UCSD-AML1 (cell line): ENCODE measurements around the gene GNPTG.

Source experiments
- DNase-seq: peaks from one replicate; lab custom pipeline; 2025; ENCODE audit not compliant: unreplicated experiment; lab: John Stamatoyannopoulos, UW

GNPTG gene

DNA sequence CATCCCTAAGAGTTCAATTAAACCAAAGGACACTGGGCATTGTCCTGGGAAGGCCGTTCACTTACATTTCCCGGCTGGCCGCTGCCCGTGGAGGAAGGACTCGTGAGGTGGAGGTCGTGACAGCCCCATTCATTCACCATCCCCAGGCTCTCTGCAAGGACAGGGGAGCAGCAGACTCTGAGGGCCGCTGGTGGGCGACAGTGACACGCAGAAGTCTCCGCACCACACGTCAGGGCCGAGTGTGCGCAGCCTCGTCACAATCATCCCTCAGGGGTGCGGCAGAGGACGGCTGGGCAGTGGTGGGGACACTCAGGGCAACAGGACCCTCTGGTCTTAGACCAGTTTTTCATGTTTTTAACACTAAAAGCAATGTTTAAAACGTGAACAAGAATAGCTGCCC is 41.1 kb downstream of the GNPTG start:
- DNase-seq: no peak

DNA sequence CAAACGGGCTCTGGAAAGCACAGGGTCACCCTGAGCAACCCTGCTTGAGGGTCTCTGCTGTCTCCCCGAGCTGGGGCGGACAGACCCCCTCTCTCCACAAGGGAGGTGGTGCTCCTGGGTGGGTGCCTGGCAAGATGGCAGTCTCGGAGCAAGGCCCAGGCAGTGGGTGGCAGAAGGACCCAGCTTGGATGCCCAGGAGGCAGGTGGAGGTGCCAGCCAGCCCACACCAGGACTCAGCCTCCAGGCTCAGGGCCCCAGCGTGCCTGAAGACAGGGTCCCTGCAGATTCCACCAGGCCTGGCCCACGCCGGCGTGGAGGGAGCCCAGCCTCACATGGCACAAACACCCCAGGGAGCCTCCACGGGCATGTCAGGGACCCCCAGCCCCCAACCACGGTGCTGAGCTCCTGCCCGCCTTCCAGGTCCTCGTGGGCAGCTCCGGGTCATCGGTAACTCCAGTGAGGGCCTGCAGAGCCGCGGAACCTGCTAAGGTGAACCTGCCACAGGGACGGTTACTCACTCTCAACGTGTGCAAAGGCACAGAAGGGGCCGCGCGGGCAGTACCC is 42.0 kb downstream of the GNPTG start:
- DNase-seq: no peak

DNA sequence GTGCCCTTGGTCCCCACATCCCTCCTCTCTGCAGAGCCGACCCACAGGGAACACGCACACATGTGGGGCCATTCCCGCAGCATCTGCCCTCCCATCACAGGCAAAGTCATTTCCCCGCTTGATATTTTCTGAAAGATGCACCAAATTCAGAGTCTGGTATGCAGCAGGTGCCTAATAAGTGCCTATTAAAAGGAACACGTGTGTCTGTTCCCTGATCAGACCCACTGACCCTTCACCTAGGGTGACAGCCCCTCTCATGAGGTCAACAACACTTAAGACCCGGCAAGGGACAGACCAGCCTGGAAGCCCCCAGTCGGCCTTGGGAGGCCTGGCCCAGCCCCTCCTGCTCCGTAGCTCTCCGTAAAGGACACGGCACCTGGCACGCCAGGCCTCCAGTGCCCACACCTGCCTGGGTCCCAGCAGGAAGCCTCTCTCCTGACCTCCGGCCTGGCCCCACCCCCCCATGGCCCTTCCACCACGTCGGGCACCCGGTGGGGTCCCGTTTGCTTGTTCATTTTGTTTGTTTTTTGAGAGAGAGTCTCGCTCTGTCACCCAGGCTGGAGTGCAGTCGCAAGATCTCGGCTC is 42.7 kb downstream of the GNPTG start:
- no peak for DNase-seq

DNA sequence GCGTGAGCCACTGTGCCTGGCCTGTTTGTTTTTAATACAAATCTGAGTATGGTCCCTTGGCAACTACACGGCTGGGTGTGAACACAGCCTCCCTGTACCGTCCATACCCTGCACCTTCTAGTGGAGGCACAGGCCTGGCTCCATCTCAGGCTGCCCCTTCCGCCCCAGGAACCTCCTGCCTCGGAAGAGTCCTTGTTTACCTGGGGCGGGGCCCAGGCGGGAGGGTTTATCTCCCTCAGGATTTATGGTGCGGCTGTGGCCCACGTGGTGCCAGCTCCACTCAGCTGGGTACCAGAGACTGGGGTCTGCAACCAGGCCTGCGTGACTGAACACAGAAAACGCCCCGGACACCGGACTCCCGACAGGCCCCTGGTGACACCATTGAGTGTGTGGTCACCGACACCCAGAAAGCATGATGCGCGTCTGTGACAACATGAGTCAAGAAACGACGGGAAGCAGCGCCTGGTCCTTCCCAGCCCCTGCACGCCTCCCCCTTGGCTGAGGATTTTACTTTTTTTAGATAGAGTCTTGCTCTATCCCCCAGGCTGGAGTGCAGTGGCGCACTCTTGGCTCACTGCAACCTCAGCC is 43.8 kb downstream of the GNPTG start:
- DNase-seq: no peak

DNA sequence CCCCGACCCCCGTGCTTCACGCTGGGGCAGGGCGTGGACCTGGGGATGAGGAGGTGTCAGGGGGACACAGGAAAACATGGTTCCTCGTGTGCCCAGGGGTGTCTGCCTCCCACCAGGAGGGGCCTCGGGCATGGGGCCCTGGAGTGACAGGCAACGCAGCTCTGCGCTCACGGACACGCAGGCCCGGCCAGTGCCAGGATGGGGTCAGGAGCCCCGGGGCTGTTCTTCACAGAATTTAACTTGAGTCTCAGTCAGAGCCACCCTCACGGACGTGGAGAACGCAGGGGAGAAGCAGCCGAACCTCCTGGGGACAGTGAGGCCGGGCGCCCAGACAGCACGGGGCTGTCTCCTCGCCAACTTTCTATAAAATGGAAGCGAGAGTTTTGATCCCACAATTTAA is 46.0 kb downstream of the GNPTG start:
- no peak for DNase-seq

DNA sequence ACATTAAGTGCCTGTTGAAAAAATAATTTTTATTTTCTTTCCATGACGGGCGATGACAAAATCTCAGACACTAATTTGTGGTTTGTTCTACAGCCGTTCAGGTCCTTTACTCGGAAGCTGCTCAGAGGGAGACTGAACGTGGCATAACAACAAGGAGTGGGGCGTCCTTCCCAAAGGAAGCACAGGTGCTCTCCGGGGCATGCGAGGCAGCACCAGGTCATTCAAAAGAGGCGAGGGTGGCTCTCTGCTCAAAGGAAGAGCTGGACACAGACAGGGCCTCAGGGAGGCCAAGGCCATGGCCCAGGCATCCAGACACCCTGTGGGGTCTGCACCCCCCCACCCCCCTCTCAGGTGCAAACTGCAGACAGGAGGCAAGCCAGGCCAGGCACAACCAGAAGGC is 46.6 kb downstream of the GNPTG start:
- DNase-seq: no peak

DNA sequence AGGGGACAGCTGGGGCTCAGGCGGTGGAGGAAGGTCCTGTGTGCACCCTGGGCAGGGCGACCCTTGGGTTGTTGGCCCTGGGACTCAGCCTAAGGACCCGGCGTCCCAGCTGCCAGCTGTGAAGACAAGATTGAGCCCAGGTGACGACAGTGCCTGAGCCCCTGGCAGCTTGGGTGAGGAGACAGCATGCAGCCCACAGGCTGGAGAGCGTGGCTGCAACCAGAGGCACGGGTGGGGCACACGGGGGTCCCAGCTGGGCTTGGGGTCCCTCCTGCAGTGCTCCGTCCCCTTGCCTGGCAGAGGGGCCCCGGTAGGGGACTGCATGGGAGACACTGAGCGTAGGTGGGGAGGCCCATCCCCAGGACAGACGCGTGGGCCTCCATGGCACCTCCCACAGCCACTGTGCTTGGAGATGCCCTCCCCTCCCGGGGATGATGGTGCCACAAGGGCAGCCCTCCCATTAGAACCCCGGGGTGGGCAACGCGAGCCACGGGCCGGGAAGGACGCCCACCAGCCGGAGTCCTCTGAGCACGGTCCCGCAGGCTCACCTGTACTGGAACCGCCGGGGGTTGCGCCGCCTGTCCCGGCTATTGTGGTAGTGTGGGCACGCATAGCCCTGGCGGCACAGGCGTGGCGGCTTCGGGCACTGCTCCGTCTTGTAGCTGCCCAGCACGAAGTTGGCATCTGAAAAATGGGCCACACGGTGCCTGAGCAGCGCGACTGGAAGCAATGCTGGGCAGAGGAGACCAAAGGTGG is 47.3 kb downstream of the GNPTG start:
- DNase-seq: no peak

DNA sequence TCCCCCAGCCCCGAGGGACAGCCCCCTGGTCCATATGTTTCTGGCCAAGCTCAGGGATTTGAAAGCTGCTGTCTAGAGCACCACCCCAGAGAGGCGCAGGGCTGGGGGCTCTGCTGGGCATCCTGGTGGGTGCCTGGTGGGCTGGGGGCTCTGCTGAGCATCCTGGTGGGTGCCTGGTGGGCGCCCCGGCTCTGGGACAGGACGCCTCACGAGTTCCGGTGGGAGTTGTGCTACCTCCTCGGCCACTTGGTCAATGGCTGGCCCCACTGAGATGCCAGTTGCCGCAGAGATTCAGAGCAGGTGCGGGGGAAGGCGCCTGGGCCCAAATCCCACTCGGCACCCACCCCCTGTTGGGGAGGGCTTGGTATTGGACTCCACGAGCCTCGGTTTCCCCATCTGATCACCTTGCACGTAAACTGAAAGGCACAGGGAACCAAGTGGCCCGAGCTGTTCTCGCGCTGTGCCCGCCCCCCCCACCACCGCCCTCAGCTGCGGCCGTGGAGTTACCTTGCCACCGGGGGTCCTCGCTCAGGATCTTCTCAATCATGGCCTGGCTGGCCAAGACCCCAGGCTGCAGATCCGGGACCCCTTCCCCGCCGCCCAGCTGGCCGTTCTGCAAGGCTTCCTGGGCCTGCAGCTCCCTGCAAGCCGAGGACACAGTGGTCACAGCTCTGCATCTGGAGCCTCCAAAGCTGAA is 49.5 kb downstream of the GNPTG start:
- DNase-seq: no peak

DNA sequence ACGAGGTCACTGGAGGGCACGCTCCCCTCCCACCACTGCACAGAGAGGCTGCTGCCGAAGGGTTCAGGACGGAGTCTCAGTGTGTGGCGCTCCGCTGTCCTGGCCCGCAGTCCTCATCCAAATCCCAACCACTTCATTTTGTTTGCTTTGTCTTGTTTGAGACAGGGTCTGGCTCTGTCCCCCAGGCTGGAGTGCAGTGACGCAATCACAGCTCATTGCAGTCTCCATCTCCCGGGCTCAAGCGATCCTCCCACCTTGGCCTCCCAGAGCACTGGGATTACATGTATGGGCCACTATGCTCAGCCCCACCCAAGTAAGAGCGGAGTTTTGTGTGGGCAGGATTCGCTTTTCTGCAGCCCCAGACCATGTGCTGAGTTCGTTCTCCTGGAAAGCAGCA is 50.0 kb downstream of the GNPTG start:
- DNase-seq: no peak

DNA sequence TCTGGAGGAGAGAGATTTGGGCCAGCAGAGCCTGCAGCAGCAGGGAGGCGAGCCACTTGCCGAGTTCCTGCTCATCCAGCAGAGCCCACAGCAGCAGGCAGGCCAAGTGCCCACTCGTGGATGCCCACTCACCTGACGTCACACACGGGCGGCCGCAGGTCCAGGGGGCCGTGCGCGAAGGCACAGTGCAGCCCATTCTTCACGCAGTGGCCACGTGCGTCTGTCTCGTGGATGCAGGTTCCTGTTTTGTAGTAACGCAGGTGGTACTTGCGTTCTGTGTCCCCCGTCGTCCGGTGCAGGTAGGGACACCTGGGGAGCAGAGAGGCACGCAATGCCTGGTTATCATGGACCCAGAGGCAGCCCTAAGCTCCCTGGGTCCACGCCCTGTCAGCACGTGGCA is 51.3 kb downstream of the GNPTG start:
- no peak for DNase-seq

DNA sequence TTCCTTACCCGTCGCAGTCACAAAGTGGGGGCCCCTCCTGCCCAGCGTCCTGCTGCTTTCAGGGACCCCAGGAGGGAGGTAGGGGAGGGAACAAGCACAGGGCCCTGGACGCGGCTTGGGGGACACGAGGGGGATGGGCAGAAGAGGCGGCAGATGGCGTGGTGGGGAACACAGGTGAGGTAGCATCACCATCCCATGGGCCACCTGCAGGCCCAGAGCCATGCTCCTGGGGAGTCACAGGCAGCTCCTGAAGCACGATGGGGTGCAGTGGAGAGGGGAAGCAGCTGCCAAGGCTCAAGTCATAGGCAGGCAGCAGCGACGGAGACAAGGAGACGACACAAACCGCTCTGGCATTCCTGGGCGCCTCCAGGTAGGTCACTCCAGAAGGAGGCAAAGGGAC is 52.0 kb downstream of the GNPTG start:
- DNase-seq: no peak

DNA sequence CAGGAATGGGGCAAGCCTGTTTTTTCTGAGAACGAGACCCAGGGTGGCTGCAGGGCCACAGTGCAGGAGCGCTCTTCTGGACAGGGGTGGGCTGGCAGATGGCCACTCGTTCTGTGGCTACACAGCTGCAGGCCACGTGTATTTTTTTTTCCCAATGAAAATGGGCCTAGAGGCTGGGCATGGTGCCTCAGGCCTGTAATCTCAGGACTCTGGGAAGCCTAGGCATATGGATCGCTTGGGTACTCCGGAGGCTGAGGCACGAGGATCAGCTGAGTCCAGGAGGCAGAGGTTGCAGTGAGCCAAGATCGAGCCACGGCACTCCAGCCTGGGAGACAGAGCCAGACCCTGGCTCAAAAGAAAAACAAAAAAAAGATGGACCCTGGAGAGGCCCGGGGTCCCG is 56.0 kb downstream of the GNPTG start:
- DNase-seq: no peak

DNA sequence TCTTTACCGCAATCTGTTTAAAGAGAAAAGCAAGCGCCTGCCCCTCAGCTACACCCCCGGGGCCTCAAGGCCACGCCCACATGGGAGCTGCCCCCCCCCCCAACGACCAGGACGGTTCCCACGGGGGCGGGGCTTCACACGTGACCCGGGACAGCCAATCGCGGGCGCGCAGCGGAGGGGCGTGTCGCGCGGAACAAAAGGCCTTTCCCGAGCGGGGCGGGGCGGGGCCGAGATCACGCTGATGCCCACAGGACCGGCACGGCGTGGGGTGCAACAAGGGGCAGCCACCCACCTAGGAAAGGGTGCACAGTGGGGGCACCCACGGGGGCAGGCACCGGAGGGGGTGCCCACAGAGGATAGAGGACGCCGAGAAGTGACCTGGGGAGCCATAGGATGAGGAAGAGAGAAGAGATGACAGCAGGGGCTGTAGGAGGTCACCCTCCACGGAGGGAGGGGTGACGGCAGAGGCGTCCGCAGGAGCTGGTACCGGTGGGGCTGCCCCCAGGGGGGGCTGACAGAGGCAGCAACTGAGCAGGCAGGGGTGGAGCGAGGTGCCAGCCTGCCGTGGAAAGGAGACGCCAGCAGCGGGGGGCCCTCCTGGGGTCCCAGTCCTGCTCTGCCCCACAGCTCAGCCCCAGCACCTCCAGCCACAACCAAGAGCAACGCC is 56.6 kb downstream of the GNPTG start:
- peak; percentile 89 for DNase-seq

DNA sequence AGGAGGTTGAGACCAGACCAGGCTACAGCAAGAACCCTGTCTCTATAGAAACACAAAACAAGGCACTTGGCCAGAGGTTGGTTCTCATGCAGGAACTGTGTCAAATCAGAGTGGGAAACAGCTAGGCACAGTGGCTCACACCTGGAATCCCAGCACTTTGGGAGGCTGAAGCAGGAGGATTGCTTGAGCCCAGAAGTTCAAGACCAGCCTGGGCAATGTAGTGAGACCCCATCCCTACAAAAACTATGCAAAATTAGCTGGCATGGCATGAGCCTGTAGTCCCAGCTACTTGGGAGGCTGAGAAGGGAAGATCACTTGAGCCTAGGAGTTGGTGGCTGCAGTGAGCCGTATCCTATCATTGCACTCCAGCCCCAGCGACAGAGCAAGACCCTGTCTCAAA is 61.1 kb downstream of the GNPTG start:
- no peak for DNase-seq
